BLaER1 treated with 17β-estradiol and CSF1 and Interleukin-3, amounts not matched to agents 10 nM and 100 nM (cell line): ENCODE measurements around the gene WASF2.

ENCODE experiments used
- H3K27ac ChIP-seq, 11 experiments: shearing (Covaris generic); formaldehyde crosslinking; 2 replicates each; pipeline ENCODE4 v1.8.1; 2022
- H3K27me3 ChIP-seq, 11 experiments: shearing (Covaris generic); formaldehyde crosslinking; 2 replicates each; pipeline ENCODE4 v1.8.1; 2022
- H3K36me3 ChIP-seq, 11 experiments: shearing (Covaris generic); formaldehyde crosslinking; 2 replicates each; pipeline ENCODE4 v1.8.1; 2022
- H3K4me1 ChIP-seq, 10 experiments: shearing (Covaris generic); formaldehyde crosslinking; 2 replicates each; pipeline ENCODE4 v1.8.1; 2022
- H3K4me2 ChIP-seq, 11 experiments: shearing (Covaris generic); formaldehyde crosslinking; 2 replicates each; pipeline ENCODE4 v1.8.1; 2022
- H3K4me3 ChIP-seq, 10 experiments: shearing (Covaris generic); formaldehyde crosslinking; 2 replicates each; pipeline ENCODE4 v1.8.1; 2022
- H3K9ac ChIP-seq, 11 experiments: shearing (Covaris generic); formaldehyde crosslinking; 2 replicates each; pipeline ENCODE4 v1.8.1; 2022
- H3K9me3 ChIP-seq, 11 experiments: shearing (Covaris generic); formaldehyde crosslinking; replicated peaks in 1 of 11; 2 replicates each; pipeline ENCODE4 v1.8.1; 2022
- H4K20me1 ChIP-seq, 11 experiments: shearing (Covaris generic); formaldehyde crosslinking; 2 replicates each; pipeline ENCODE4 v1.8.1; 2022
- Cebpa-rat ChIP-seq, 11 experiments: shearing (Covaris generic); IDR thresholded peaks; 2 replicates each; pipeline ENCODE4 v1.8.1; 2022

WASF2 gene

DNA sequence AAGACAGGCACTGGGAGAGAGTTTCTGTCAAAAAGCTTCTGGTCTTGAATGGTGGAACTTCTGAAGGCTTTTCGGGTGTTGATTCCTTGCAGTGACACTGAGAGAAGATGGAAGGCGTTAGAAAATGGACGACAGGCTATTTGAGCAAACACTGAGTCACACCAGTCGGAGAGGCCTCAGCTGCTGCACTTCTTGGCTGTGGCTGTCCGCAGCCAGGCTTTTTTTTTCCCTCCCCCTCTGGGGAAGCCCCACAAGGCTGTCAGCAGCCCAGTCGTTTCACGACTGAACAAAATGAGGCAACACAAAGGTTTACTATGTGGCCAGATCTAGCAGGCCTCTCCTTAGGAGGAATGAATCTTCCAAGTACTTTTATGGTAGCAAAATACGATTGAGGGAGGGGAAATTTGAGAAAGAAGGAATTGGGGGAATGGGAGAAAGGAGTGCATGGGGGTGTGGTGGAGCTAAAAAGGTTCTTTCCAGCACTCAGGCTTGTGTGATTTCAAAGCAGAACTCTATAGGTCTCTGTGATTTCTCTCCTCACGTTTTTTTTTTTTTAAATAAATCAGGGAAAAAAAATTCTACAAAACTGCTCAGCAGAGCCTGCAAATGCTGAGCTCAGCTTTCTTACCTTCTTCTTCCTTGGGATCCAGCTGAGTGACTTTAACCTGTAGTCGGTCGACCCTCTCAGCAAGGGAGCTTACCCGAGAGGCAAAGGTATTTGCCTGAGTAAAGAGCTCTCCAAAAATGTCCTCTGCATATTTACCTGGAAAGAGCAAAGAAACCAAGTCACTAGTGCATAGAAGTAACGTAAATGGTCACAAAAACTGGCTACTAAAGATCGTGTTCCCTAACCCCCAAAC lies 71.4 kb downstream of the WASF2 start:
- Histone ChIP-seq H4K20me1 (peaks cover 26 to 99% (median 77%) of the 10 kb centered on the region in 11 experiments; a peak in 20 of 22 replicates), H3K9ac (peak overlapping the region in 10 of 11 experiments; percentile 3 to 51 (median 18); a peak in 11 of 22 replicates), H3K36me3 (peaks cover 77 to 99% (median 86%) of the 10 kb centered on the region in 11 experiments), H3K4me1 (peaks cover 67 to 100% (median 94%) of the 10 kb centered on the region in 10 experiments), H3K4me2 (peak overlapping the region; percentile 45 to 84 (median 72)), H3K9me3 (no peaks in the 10 kb centered on the region), H3K4me3 (no peak overlapping the region), H3K27me3 (no peaks in the 10 kb centered on the region), H3K27ac (peak overlapping the region in 8 of 11 experiments; percentile 2 to 46 (median 20); a peak in 6 of 22 replicates)
- TF ChIP-seq Cebpa-rat (IDR thresholded peaks at IDR 0.05), result no peak

DNA sequence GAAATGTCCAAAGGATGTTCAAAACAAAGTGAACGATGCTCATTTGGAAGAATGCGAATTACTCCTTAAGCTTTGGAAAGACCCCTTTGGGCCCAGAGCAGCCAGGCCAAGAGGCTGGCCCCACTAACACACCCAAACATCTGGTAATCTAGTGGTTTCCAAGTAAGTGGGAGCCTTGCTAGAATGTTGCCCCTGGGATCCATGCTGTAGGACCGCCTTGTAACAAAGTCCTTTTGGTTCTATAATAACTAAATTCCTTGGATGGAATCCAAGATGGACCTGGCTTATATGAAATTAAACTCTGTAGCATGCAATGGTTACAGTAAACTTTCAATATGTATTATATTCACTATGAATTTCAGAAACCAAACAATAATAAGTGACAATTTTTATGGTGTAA lies 72.3 kb downstream of the WASF2 start:
- Histone ChIP-seq H3K4me3 (no peak overlapping the region; a peak in 1 of 20 replicates), H3K27ac (peak overlapping the region in 8 of 11 experiments; percentile 3 to 51 (median 18); a peak in 4 of 22 replicates), H3K9me3 (no peaks in the 10 kb centered on the region), H3K9ac (peak overlapping the region in 6 of 11 experiments; percentile 8 to 49 (median 34); a peak in 6 of 22 replicates), H3K4me1 (peaks cover 76 to 100% (median 95%) of the 10 kb centered on the region in 10 experiments), H3K4me2 (peak overlapping the region; percentile 47 to 84 (median 72)), H3K36me3 (peaks cover 80 to 99% (median 90%) of the 10 kb centered on the region in 11 experiments), H4K20me1 (peaks cover 26 to 99% (median 82%) of the 10 kb centered on the region in 11 experiments; a peak in 20 of 22 replicates), H3K27me3 (no peaks in the 10 kb centered on the region)
- no peak for TF ChIP-seq Cebpa-rat (IDR thresholded peaks at IDR 0.05)

DNA sequence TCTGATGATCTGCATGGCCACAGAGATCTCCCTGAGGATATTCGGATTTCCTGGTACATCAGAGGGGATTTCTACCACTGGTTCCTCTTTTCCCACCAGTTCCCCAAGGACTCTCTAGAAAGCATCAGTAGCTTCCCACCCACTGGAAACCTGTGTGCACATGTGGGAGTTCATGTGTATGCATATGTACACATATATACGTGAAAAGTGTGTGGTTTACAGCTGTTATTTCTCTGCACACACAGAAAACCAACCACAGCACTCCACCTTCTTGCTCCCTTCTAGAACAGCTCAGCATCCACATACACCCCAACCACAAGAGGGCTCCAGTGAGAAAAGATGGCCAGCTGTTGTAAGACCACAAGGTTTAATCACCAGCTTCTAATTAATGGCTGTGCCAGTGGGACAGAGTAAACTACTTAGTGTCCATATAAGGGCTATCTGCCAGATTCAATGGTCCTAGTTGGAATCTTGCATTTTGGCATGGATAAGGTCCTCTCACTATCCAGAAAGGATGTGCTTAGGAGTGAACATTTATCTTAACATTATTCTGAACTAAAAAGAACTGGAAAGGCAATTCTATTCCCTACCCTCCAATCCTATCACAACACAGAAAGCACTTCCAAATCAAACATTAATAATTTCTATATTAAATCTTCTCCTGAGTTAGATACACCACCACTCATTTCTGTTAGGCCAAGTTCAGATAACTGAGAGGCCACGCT lies 73.4 kb downstream of the WASF2 start:
- H3K27ac ChIP-seq, result peak overlapping the region in 5 of 11 experiments; percentile 5 to 51 (median 10); a peak in 6 of 22 replicates
- H3K9me3 ChIP-seq, result no peaks in the 10 kb centered on the region
- no peaks in the 10 kb centered on the region for H3K27me3 ChIP-seq
- peaks cover 86 to 99% (median 95%) of the 10 kb centered on the region in 10 experiments for H3K4me1 ChIP-seq
- peak overlapping the region in 3 of 11 experiments; percentile 34 to 49 (median 42); a peak in 3 of 22 replicates for H3K9ac ChIP-seq
- H3K36me3 ChIP-seq, result peaks cover 90 to 99% (median 97%) of the 10 kb centered on the region in 11 experiments
- H3K4me3 ChIP-seq, result no peak overlapping the region
- TF ChIP-seq Cebpa-rat (IDR thresholded peaks at IDR 0.05), result no peak
- peak overlapping the region; percentile 47 to 84 (median 72) for H3K4me2 ChIP-seq
- peaks cover 26 to 99% (median 82%) of the 10 kb centered on the region in 11 experiments; a peak in 20 of 22 replicates for H4K20me1 ChIP-seq

DNA sequence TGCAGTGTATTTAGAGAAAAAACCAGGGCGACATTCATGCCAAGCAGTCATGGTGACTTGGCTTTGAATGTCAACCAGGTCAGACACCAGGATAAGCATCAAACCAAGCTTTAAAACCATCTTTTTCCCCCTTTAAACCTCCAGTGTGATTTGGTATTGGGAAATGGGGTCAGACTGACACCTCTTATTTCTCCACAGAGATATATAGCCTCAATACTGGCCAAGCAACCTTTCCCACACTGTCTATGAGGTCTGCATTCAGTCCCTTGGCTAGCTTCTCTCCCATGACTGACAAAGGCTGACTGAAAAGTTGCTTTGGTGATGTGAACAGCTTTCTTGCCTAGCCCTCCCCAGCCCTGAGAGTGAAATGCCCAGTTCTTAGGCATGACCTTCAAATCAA lies 75.9 kb downstream of the WASF2 start:
- no peak overlapping the region for H3K4me3 ChIP-seq
- H3K9ac ChIP-seq, result no peak overlapping the region
- peaks cover 93 to 100% (median 99%) of the 10 kb centered on the region in 11 experiments for H3K36me3 ChIP-seq
- no peak for TF ChIP-seq Cebpa-rat (IDR thresholded peaks at IDR 0.05)
- H3K27me3 ChIP-seq, result no peaks in the 10 kb centered on the region
- peak overlapping the region in 8 of 11 experiments; percentile 9 to 49 (median 18); a peak in 13 of 22 replicates for H3K4me2 ChIP-seq
- H3K4me1 ChIP-seq, result peaks cover 77 to 87% (median 83%) of the 10 kb centered on the region in 10 experiments
- peaks cover 30 to 91% (median 72%) of the 10 kb centered on the region in 11 experiments; a peak in 20 of 22 replicates for H4K20me1 ChIP-seq
- no peaks in the 10 kb centered on the region for H3K9me3 ChIP-seq
- no peak overlapping the region for H3K27ac ChIP-seq

DNA sequence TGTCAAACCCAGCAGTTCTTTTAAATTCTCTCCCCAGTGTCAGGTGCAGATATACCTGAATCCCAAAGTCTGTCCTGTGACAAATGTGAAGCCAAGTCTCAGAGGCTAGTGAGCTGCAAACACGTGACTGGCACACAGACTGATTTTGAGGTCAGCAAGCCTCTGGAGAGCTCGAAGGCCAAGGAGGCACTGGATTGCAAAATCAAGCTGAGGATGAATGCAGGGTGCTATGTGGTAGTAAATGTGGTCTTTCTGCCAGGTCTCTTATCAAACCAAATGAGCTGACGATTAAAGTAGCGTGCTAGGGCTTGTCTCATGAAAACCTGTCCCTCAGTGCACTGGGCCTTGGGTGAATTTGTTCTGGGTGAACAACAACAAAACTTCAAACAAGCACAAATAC lies 77.0 kb downstream of the WASF2 start:
- peak overlapping the region in 3 of 11 experiments; percentile 4 to 45 (median 4); a peak in 2 of 22 replicates for H3K9ac ChIP-seq
- peaks cover 73 to 87% (median 81%) of the 10 kb centered on the region in 10 experiments for H3K4me1 ChIP-seq
- peaks cover 93 to 100% (median 99%) of the 10 kb centered on the region in 11 experiments for H3K36me3 ChIP-seq
- H3K27me3 ChIP-seq, result no peaks in the 10 kb centered on the region
- H3K4me2 ChIP-seq, result peak overlapping the region in 9 of 11 experiments; percentile 9 to 49 (median 17); a peak in 15 of 22 replicates
- no peak overlapping the region for H3K4me3 ChIP-seq
- no peaks in the 10 kb centered on the region for H3K9me3 ChIP-seq
- no peak for TF ChIP-seq Cebpa-rat (IDR thresholded peaks at IDR 0.05)
- peaks cover 22 to 90% (median 63%) of the 10 kb centered on the region in 11 experiments; a peak in 20 of 22 replicates for H4K20me1 ChIP-seq
- 0 out of 22 replicates have a peak overlapping the region, but pooled peaks of 1 of the 11 experiments have one; percentile 8 for H3K27ac ChIP-seq

DNA sequence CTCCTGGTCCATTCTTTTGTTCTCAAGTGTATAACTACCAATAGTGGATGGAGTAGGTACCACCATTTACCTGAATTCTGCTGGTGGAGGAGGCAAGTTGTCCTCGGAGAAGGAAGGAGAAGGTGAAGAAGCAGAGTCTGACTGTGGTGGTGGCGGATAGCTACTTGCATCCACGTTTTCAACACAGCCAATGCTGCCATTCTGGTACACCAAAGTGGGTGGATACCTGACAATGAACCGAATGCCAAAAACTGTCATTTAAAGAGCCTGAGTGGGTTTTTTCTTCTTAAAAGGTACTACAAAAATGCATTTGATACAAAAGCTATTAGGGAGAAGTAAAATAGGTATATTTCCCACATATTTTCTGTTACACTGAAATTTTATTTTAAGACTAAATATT lies 77.5 kb downstream of the WASF2 start:
- H3K9ac ChIP-seq, result 0 out of 22 replicates have a peak overlapping the region, but pooled peaks of 1 of the 11 experiments have one; percentile 45
- H3K27ac ChIP-seq, result no peak overlapping the region
- H3K4me3 ChIP-seq, result no peak overlapping the region
- H3K9me3 ChIP-seq, result no peaks in the 10 kb centered on the region
- no peak for TF ChIP-seq Cebpa-rat (IDR thresholded peaks at IDR 0.05)
- H3K27me3 ChIP-seq, result no peaks in the 10 kb centered on the region
- peaks cover 93 to 100% (median 99%) of the 10 kb centered on the region in 11 experiments for H3K36me3 ChIP-seq
- H4K20me1 ChIP-seq, result peaks cover 26 to 92% (median 61%) of the 10 kb centered on the region in 11 experiments; a peak in 20 of 22 replicates
- peak overlapping the region in 5 of 11 experiments; percentile 23 to 66 (median 39); a peak in 5 of 22 replicates for H3K4me2 ChIP-seq
- H3K4me1 ChIP-seq, result peaks cover 73 to 87% (median 81%) of the 10 kb centered on the region in 10 experiments

DNA sequence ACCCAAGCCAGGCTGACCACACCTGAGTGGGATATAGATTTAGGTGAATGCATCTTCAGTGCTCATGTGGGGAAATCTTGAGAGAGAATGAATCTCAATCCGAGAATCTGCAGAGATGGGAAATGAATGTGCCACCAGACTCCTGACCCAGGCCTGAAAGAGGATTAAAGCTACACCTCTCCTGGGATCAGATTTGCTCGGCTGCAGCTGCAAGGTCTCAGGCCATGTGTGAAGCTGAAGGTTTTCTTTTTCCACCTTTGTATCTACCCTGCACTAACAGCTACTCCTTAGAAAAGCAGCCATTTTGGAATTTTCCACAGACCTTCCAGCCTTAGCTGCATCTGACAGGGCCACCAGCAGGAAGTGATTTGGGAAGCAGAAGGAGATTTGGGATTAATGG lies 79.3 kb downstream of the WASF2 start:
- peak overlapping the region in 5 of 11 experiments; percentile 20 to 66 (median 60); a peak in 10 of 22 replicates for H3K4me2 ChIP-seq
- TF ChIP-seq Cebpa-rat (IDR thresholded peaks at IDR 0.05), result no peak
- H4K20me1 ChIP-seq, result peaks cover 13 to 87% (median 47%) of the 10 kb centered on the region in 11 experiments; a peak in 19 of 22 replicates
- H3K9me3 ChIP-seq, result no peaks in the 10 kb centered on the region
- H3K4me3 ChIP-seq, result no peak overlapping the region
- H3K27me3 ChIP-seq, result no peaks in the 10 kb centered on the region
- H3K9ac ChIP-seq, result peak overlapping the region in 3 of 11 experiments; percentile 4 to 32 (median 21); a peak in 3 of 22 replicates
- H3K4me1 ChIP-seq, result peaks cover 73 to 87% (median 80%) of the 10 kb centered on the region in 10 experiments
- peaks cover 87 to 97% (median 91%) of the 10 kb centered on the region in 11 experiments for H3K36me3 ChIP-seq
- no peak overlapping the region for H3K27ac ChIP-seq

DNA sequence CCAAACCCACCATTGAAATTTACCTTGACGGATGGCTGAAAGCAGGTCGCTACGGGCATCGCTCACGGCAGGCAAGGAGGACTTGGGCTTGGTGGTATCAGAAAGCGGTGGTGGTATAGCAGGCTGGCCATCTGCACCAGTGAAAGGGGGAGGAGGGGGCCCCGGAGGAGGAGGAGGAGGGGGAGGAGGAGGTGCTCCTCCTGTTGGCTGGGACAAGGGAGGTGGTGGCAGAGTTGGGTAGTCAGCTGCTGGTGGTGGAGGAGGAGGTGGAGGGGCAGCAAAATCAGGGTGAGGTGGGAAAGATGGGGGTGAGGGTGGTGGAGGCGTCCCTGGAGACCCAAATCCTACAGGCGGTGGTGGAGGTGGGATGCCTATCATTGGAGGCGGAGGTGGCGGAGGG lies 80.3 kb downstream of the WASF2 start:
- H3K9ac ChIP-seq, result no peak overlapping the region
- peaks cover 12 to 86% (median 52%) of the 10 kb centered on the region in 11 experiments; a peak in 17 of 22 replicates for H4K20me1 ChIP-seq
- peaks cover 77 to 92% (median 81%) of the 10 kb centered on the region in 11 experiments for H3K36me3 ChIP-seq
- TF ChIP-seq Cebpa-rat (IDR thresholded peaks at IDR 0.05), result no peak
- H3K27ac ChIP-seq, result no peak overlapping the region
- no peaks in the 10 kb centered on the region for H3K9me3 ChIP-seq
- H3K4me1 ChIP-seq, result peaks cover 73 to 90% (median 85%) of the 10 kb centered on the region in 10 experiments
- no peaks in the 10 kb centered on the region for H3K27me3 ChIP-seq
- no peak overlapping the region for H3K4me3 ChIP-seq
- no peak overlapping the region for H3K4me2 ChIP-seq
